ENCODE results near the gene WDR31. TPM values are rescaled to one million over a fixed set of nuclear protein-coding genes. Genes with fewer than 3 reads are reported as not detected.

The WDR31 gene
- total and polyA plus RNA-seq, 9 donors, result 1.2 to 3.3 (median 2.4) TPM

DNA sequence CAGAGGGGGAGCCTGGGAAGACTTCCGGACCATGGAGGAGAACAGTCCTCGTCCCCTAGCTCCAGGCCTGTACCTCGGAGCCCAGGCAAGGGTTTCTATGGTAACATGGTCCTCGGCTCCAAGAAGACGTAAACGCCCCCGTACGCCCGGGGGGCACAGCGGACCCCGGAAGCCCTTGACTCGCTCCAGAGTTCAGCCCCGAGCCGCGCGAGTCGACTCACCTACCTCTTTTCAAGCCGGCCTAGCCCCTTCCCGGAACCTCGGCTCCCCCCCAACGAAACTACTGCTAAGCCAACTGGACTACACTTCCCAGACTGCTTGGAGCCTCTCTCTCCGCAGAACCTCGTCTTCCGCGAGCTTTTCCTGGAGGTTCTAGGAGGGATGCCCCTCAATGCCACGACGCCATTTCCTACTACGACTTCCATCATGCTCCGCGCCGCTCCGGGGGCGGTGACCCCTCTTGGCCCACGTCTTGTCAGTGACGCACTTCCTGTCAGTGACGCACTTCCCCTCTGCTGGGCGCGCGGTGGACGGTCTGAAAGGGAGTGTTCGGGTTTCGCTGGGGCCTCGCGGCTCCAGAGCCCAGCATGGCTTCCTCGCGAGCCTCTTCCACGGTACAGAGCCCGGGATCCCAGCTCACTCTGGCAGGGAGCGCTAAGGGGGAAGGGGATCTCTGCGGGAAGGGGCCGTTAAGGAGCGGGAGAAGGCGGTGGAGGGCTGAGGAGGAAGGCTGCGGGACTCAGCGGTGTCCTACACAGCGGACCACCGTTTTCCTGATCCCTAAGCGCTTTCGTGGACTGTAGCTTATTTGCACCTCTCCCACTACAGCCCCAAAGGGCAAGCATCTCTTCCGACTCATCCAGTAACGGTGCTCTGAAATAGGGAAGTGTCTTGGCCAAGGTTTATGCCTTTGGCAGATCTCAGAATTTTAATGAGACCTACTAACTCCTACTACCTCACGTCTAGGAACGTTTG, 64.6 kb downstream of the WDR31 start, which contains the start of the genes CDC26 and PRPF4:
Gene CDC26, minus strand, starts transcription at position 416 of the 975 bp plus-strand sequence. CDS start 3,065 bp downstream, outside the sequence.
Gene PRPF4, plus strand, starts transcription at position 502 of the 975 bp plus-strand sequence. Its CDS starts 86 bp downstream, at position 588.
- Histone ChIP-seq H3K4me3 (ENCODE audit: low read length) (peak within 1 kb of the TSS; percentile 95), H3K27me3 (ENCODE audit: control insufficient read depth, insufficient read depth, low read length) (no peaks in the 10 kb centered on the region), H3K27ac (ENCODE audit: low read length) (peak within 1 kb of the TSS; percentile 96), H3K9me3 (replicated peaks; ENCODE audit: control insufficient read depth, low read depth, low read length) (no peaks in the 10 kb centered on the region), H3K4me1 (ENCODE audit: control insufficient read depth, insufficient read depth, low read length) (peaks cover 7% of the 10 kb centered on the region), H3K36me3 (ENCODE audit: control insufficient read depth, insufficient read depth, low read length) (peaks cover 38% of the 10 kb centered on the region)
- DNase-seq, result peak; percentile 99
- under 1% methylated on average over 49 of the region's 63 CpGs for WGBS (ENCODE audit: insufficient coverage)

DNA sequence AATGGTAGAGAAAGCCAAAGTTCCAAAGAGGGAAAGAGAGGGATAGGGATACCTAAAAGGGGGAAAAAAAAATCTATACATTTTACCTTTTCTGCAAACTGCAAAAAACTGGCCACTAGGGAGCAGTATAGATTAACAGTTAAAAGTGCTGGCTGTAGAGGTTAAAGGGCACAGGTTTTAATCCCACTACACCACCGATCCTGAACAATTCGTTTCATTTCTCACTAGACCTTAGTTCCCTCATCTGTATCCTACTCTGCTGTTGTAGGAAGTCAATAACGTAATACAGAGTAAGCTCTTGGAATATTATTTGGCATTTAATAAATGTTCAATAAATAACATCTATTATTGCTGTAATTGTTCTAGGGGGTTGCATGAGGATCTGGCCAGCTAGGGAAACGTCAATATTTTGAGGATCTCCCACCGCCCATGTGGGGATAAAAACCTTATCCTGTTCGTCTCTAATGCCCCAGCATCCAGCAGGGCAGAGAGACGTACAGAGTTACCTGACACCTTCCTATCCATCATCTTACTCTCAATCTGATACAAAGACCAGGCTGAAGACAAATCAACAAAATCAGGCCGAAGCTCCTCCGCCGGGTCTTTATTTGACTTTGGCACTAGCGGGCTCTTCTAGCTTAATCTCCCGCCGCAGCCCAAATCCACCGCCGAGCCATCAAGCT, 65.5 kb downstream of the WDR31 start:
- no peaks in the 10 kb centered on the region for H3K27me3 ChIP-seq (ENCODE audit: control insufficient read depth, insufficient read depth, low read length)
- H3K27ac ChIP-seq (ENCODE audit: low read length), result peak overlapping the region; percentile 96
- DNase-seq, result peak; percentile 79
- H3K4me3 ChIP-seq (ENCODE audit: low read length), result peak overlapping the region; percentile 95
- H3K36me3 ChIP-seq (ENCODE audit: control insufficient read depth, insufficient read depth, low read length), result peaks cover 38% of the 10 kb centered on the region
- H3K9me3 ChIP-seq (replicated peaks; ENCODE audit: control insufficient read depth, low read depth, low read length), result no peaks in the 10 kb centered on the region
- WGBS (ENCODE audit: insufficient coverage), result 2% methylated on average over 10 of the region's 15 CpGs
- peaks cover 7% of the 10 kb centered on the region for H3K4me1 ChIP-seq (ENCODE audit: control insufficient read depth, insufficient read depth, low read length)

DNA sequence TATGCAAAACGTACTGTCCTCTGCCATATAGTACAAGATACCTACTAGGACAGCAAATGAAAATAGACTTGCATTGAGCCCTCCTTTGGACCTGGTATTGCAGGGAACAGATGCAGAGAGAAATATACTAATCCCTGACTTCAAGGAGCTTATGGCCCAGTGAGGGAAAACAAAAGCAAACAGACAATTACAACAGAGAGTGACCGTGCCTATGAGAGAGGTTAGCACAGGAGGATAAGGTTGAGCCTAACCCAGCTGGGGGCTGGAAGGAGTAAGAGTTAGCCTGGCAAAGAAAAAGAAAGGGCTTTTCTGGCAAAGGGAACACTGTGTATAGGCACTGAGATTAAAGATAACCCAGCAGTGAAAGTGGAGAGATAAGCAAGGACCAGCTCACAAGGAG, 70.2 kb downstream of the WDR31 start:
- Histone ChIP-seq H3K4me3 (ENCODE audit: low read length) (no peak overlapping the region), H3K9me3 (replicated peaks; ENCODE audit: control insufficient read depth, low read depth, low read length) (no peaks in the 10 kb centered on the region), H3K36me3 (ENCODE audit: control insufficient read depth, insufficient read depth, low read length) (peaks cover 38% of the 10 kb centered on the region), H3K27ac (ENCODE audit: low read length) (no peak overlapping the region), H3K4me1 (ENCODE audit: control insufficient read depth, insufficient read depth, low read length) (peaks cover 3% of the 10 kb centered on the region), H3K27me3 (ENCODE audit: control insufficient read depth, insufficient read depth, low read length) (no peaks in the 10 kb centered on the region)
- WGBS (ENCODE audit: insufficient coverage), result no CpG with 5 or more reads among the region's 2 CpGs
- DNase-seq, result no peak

DNA sequence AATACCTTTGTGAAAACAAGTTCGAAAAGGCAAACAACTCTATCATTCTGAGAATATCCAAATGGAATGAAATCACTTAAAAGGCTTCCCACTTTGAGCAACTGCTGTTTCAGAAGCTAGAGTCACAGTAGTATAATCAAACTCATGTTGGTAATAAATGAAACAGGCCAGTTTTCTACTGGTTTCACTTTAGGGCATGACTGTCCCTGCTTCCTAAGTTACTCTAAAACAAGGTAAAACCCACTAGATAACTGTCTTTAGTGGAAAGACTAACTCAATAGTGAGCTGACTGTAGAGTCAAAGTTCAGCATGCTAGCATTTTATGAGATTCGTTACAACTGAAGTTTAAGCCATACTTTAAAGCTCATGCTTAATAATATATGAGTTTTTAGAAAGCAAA, 70.7 kb downstream of the WDR31 start:
- no peaks in the 10 kb centered on the region for H3K4me1 ChIP-seq (ENCODE audit: control insufficient read depth, insufficient read depth, low read length)
- H3K4me3 ChIP-seq (ENCODE audit: low read length), result no peak overlapping the region
- no peaks in the 10 kb centered on the region for H3K27me3 ChIP-seq (ENCODE audit: control insufficient read depth, insufficient read depth, low read length)
- no peak for DNase-seq
- peaks cover 38% of the 10 kb centered on the region for H3K36me3 ChIP-seq (ENCODE audit: control insufficient read depth, insufficient read depth, low read length)
- H3K9me3 ChIP-seq (replicated peaks; ENCODE audit: control insufficient read depth, low read depth, low read length), result no peaks in the 10 kb centered on the region
- no peak overlapping the region for H3K27ac ChIP-seq (ENCODE audit: low read length)
- WGBS (ENCODE audit: insufficient coverage), result no CpG with 5 or more reads among the region's 2 CpGs

DNA sequence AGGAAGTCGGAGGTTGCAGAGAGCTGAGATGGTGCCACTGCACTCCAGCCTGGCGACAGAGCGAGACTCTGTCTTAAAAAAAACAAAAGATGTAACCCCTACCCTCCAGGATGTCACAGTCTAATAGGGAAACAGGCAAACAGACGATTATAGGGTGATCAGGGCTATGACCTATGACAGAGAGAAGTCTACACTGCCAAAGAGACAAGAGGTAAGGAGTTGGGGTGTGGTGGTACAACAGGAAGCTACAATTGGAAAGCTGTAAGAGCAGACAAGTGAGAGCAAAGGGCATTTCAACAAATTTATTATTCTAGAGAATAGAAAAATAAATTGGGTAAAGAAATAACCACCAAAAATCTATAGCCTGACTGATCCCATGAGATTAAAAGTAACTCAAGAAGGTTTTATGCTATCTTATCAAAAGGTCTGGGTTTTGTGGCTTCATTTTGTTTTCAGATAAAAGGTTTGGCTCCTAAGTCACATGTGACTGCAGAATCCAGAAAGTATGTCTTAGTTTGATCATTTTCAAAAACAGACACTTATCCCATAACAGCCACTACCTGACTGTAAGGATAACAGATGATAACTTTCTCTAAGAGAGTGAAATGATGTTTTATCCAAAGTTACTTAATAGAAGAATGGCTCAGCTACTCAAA, 72.0 kb downstream of the WDR31 start:
- Histone ChIP-seq H3K27ac (ENCODE audit: low read length) (no peak overlapping the region), H3K36me3 (ENCODE audit: control insufficient read depth, insufficient read depth, low read length) (peaks cover 38% of the 10 kb centered on the region), H3K27me3 (ENCODE audit: control insufficient read depth, insufficient read depth, low read length) (no peaks in the 10 kb centered on the region), H3K4me3 (ENCODE audit: low read length) (no peak overlapping the region), H3K4me1 (ENCODE audit: control insufficient read depth, insufficient read depth, low read length) (no peaks in the 10 kb centered on the region), H3K9me3 (replicated peaks; ENCODE audit: control insufficient read depth, low read depth, low read length) (no peaks in the 10 kb centered on the region)
- 100% methylated on average over 4 of the region's 4 CpGs for WGBS (ENCODE audit: insufficient coverage)
- no peak for DNase-seq

DNA sequence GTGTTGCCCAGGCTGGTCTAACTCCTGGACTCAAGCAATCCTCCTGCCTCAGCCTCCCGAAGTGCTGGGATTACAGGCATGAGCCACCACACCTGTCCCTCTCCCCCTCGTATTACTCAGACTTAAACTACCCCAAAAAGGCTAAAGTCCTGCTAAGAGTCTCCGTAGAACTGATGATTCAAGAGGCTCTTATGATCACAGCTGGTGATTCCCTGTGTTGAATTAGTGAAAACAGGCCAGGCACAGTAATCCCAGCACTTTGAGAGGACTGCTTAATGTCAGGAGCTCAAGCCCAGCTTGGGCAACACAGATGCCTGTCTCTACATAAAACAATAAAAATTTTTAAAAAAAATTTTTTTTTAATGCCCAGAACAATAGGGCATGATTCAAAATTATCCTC, 73.9 kb downstream of the WDR31 start:
- Histone ChIP-seq H3K4me1 (ENCODE audit: control insufficient read depth, insufficient read depth, low read length) (no peaks in the 10 kb centered on the region), H3K9me3 (replicated peaks; ENCODE audit: control insufficient read depth, low read depth, low read length) (no peaks in the 10 kb centered on the region), H3K36me3 (ENCODE audit: control insufficient read depth, insufficient read depth, low read length) (peaks cover 32% of the 10 kb centered on the region), H3K27ac (ENCODE audit: low read length) (no peak overlapping the region), H3K4me3 (ENCODE audit: low read length) (no peak overlapping the region), H3K27me3 (ENCODE audit: control insufficient read depth, insufficient read depth, low read length) (no peaks in the 10 kb centered on the region)
- WGBS (ENCODE audit: insufficient coverage), result 100% methylated on average over 1 of the region's 3 CpGs
- no peak for DNase-seq

Other genes starting within 250 kb of the WDR31 start
- 4.1 TPM for gene SLC31A2, start 189.3 kb downstream of the WDR31 start, total RNA-seq
- 1 to 10 TPM; 2.1 to 4.3 (median 2.8) TPM for gene SLC31A2, start 189.3 kb downstream of the WDR31 start, polyA plus RNA-seq (ENCODE audit: insufficient read depth in 1 of 8, insufficient read length in 8 of 8, low replicate concordance in 1 of 8)
- gene FKBP15, start 119.0 kb downstream of the WDR31 start, total RNA-seq, result 16.8 TPM
- 10 to 100 TPM; 16.9 to 24.2 (median 20.3) TPM for gene FKBP15, start 119.0 kb downstream of the WDR31 start, polyA plus RNA-seq (ENCODE audit: insufficient read depth in 1 of 8, insufficient read length in 8 of 8, low replicate concordance in 1 of 8)
- 8.0 TPM for gene SLC31A1, start 118.7 kb downstream of the WDR31 start, total RNA-seq
- 10 to 100 TPM in 5 of 8 donors, 1 to 10 TPM in 3; 8.0 to 14.2 (median 10.2) TPM for gene SLC31A1, start 118.7 kb downstream of the WDR31 start, polyA plus RNA-seq (ENCODE audit: insufficient read depth in 1 of 8, insufficient read length in 8 of 8, low replicate concordance in 1 of 8)
- gene CDC26, start 64.7 kb downstream of the WDR31 start, total RNA-seq, result 33.2 TPM
- 10 to 100 TPM; 19.7 to 27.8 (median 24.7) TPM for gene CDC26, start 64.7 kb downstream of the WDR31 start, polyA plus RNA-seq (ENCODE audit: insufficient read depth in 1 of 8, insufficient read length in 8 of 8, low replicate concordance in 1 of 8)
- 21.5 TPM for gene PRPF4, start 64.6 kb downstream of the WDR31 start, total RNA-seq
- gene PRPF4, start 64.6 kb downstream of the WDR31 start, polyA plus RNA-seq (ENCODE audit: insufficient read depth in 1 of 8, insufficient read length in 8 of 8, low replicate concordance in 1 of 8), result 10 to 100 TPM; 16.5 to 25.2 (median 19.3) TPM
- gene RNF183, start 36.9 kb downstream of the WDR31 start, total RNA-seq, result 0.04 TPM
- under 1 TPM in 4 of 8 donors, not detected in 4; 0.08 to 0.35 (median 0.13) TPM for gene RNF183, start 36.9 kb downstream of the WDR31 start, polyA plus RNA-seq (ENCODE audit: insufficient read depth in 1 of 8, insufficient read length in 8 of 8, low replicate concordance in 1 of 8)
- gene BSPRY, start 9.3 kb upstream of the WDR31 start, total RNA-seq, result 0.22 TPM
- under 1 TPM; 0.40 to 0.97 (median 0.56) TPM for gene BSPRY, start 9.3 kb upstream of the WDR31 start, polyA plus RNA-seq (ENCODE audit: insufficient read depth in 1 of 8, insufficient read length in 8 of 8, low replicate concordance in 1 of 8)
- 5.5 TPM for gene HDHD3, start 36.7 kb upstream of the WDR31 start, total RNA-seq
- 10 to 100 TPM in 1 of 8 donors, 1 to 10 TPM in 7; 4.1 to 11.3 (median 5.8) TPM for gene HDHD3, start 36.7 kb upstream of the WDR31 start, polyA plus RNA-seq (ENCODE audit: insufficient read depth in 1 of 8, insufficient read length in 8 of 8, low replicate concordance in 1 of 8)
- 11.3 TPM for gene ALAD, start 61.0 kb upstream of the WDR31 start, total RNA-seq
- 10 to 100 TPM; 20.0 to 26.3 (median 21.6) TPM for gene ALAD, start 61.0 kb upstream of the WDR31 start, polyA plus RNA-seq (ENCODE audit: insufficient read depth in 1 of 8, insufficient read length in 8 of 8, low replicate concordance in 1 of 8)
- gene POLE3, start 70.4 kb upstream of the WDR31 start, total RNA-seq, result 39.1 TPM
- 10 to 100 TPM; 36.2 to 51.0 (median 48.0) TPM for gene POLE3, start 70.4 kb upstream of the WDR31 start, polyA plus RNA-seq (ENCODE audit: insufficient read depth in 1 of 8, insufficient read length in 8 of 8, low replicate concordance in 1 of 8)
- gene C9orf43, start 70.5 kb upstream of the WDR31 start, total RNA-seq, result 0.22 TPM
- under 1 TPM; 0.19 to 0.46 (median 0.27) TPM for gene C9orf43, start 70.5 kb upstream of the WDR31 start, polyA plus RNA-seq (ENCODE audit: insufficient read depth in 1 of 8, insufficient read length in 8 of 8, low replicate concordance in 1 of 8)
- 52.4 TPM for gene RGS3, start 123.5 kb upstream of the WDR31 start, total RNA-seq
- gene RGS3, start 123.5 kb upstream of the WDR31 start, polyA plus RNA-seq (ENCODE audit: insufficient read depth in 1 of 8, insufficient read length in 8 of 8, low replicate concordance in 1 of 8), result 10 to 100 TPM; 38.0 to 63.3 (median 49.0) TPM